ENCODE measurements around the gene TMPRSS13. TPM values are rescaled to one million over a fixed set of nuclear protein-coding genes. Genes with fewer than 3 reads are reported as not detected.

Gene TMPRSS13
- total RNA-seq, 2 experiments from 2014 or later: 0.79 to 1.1 TPM

- Histone ChIP-seq H4K20me1 (ENCODE audit: insufficient read depth, low read length) (no peaks in the 10 kb centered on the region), H3K36me3 (ENCODE audit: insufficient read depth, low read length) (no peaks in the 10 kb centered on the region), H3K9me2 (ENCODE audit: insufficient read depth, low read length) (no peaks in the 10 kb centered on the region), H3K79me2 (ENCODE audit: insufficient read depth, low read depth, low read length) (no peaks in the 10 kb centered on the region), H3K27ac (ENCODE audit: low read depth, low read length, poor library complexity, severe bottlenecking) (no peak overlapping the region), H3K4me3 (ENCODE audit: low read depth, low read length, poor library complexity, severe bottlenecking) (no peak overlapping the region), H3K9me3 (ENCODE audit: low read length) (no peaks in the 10 kb centered on the region), H3K4me2 (ENCODE audit: low read length) (no peak overlapping the region), H2AFZ (ENCODE audit: low read length) (no peak overlapping the region), H3K4me1 (ENCODE audit: insufficient read depth, low read length, poor library complexity, severe bottlenecking) (no peaks in the 10 kb centered on the region)
- TF ChIP-seq CTCF (conservative IDR thresholded peaks at IDR 0.05; ENCODE audit: low read length): no peak
- no peak for TF ChIP-seq EZH2phosphoT487 (IDR thresholded peaks at IDR 0.05; ENCODE audit: borderline replicate concordance, low read depth, low read length)
- intact Hi-C loops (cut with micrococcal nuclease; ENCODE audit: unreplicated experiment): no loop called here
- CTCF ChIA-PET (ENCODE audit: unreplicated experiment): interaction anchor here (0.6 kb wide), 1 partner anchor 96 kb away, joined by 3 read pairs; no protein-coding TSS in a partner anchor
- POLR2A ChIA-PET: no interaction called here
- no peak for DNase-seq (ENCODE audit: low spot score)
- no TSS peak for BruUV-seq (replicated peaks)
Measured at GRCh38 chr11:117851106-117851505, 78.1 kb downstream of the TMPRSS13 start.

Other genes starting within 250 kb of the TMPRSS13 start
- not detected in 2 replicates for gene DSCAML1, start 132.2 kb downstream of the TMPRSS13 start, total RNA-seq (2014; rRNA removed; shearing (Covaris generic))
- gene DSCAML1, start 132.2 kb downstream of the TMPRSS13 start, total RNA-seq (2022): not detected in 2 replicates
- not detected in 2 replicates for gene FXYD2, start 104.7 kb downstream of the TMPRSS13 start, total RNA-seq (2014; rRNA removed; shearing (Covaris generic))
- gene FXYD2, start 104.7 kb downstream of the TMPRSS13 start, total RNA-seq (2022): not detected in 2 replicates
- not detected in 2 replicates for gene FXYD6, start 52.7 kb downstream of the TMPRSS13 start, total RNA-seq (2014; rRNA removed; shearing (Covaris generic))
- not detected in 2 replicates for gene FXYD6, start 52.7 kb downstream of the TMPRSS13 start, total RNA-seq (2022)
- gene IL10RA, start 57.0 kb upstream of the TMPRSS13 start, total RNA-seq (2014; rRNA removed; shearing (Covaris generic)): 8.2 and 15.7 TPM in 2 replicates
- 18.3 and 25.2 TPM in 2 replicates for gene IL10RA, start 57.0 kb upstream of the TMPRSS13 start, total RNA-seq (2022)
- gene TMPRSS4, start 147.7 kb upstream of the TMPRSS13 start, total RNA-seq (2014; rRNA removed; shearing (Covaris generic)): 0.03 TPM in 1 of 2 replicates, not detected in the other
- gene TMPRSS4, start 147.7 kb upstream of the TMPRSS13 start, total RNA-seq (2022): not detected in 2 replicates
- 0.06 and 0.08 TPM in 2 replicates for gene SMIM35, start 157.6 kb upstream of the TMPRSS13 start, total RNA-seq (2014; rRNA removed; shearing (Covaris generic))
- gene SMIM35, start 157.6 kb upstream of the TMPRSS13 start, total RNA-seq (2022): 0.67 and 0.90 TPM in 2 replicates
- not detected in 2 replicates for gene SCN4B, start 223.4 kb upstream of the TMPRSS13 start, total RNA-seq (2014; rRNA removed; shearing (Covaris generic))
- not detected in 2 replicates for gene SCN4B, start 223.4 kb upstream of the TMPRSS13 start, total RNA-seq (2022)
- 0.06 TPM in 1 of 2 replicates, not detected in the other for gene SCN2B, start 247.2 kb upstream of the TMPRSS13 start, total RNA-seq (2014; rRNA removed; shearing (Covaris generic))
- 0.10 TPM in 1 of 2 replicates, not detected in the other for gene SCN2B, start 247.2 kb upstream of the TMPRSS13 start, total RNA-seq (2022)

Measured in OCI-LY7 (cell line).